HG03558 (cell line): Measurements from ENCODE around the gene EEF1G.
"Not testable (repeated sequence)": the region's sequence is repeated elsewhere in the genome, so short reads cannot be mapped to it uniquely, and the experiment has no call there.

ENCODE experiments used
- ATAC-seq: cut with Tn5 transposase; IDR thresholded peaks from one replicate; pipeline ENCODE4 v1.9.1; 2021; ENCODE audit warnings: moderate number of reproducible peaks; ENCODE audit not compliant: unreplicated experiment; ENCODE audit errors: extremely low read depth

Gene EEF1G

GRCh38 chr11:62573592-62574362 is at the start of gene EEF1G:
Gene EEF1G, minus strand, starts transcription at chr11:62573891. Its CDS starts 49 bp downstream, at chr11:62573842.
- ATAC-seq, result peak; percentile 57

- ATAC-seq, result no peak
These were observed 48.9 kb upstream of the EEF1G start for GRCh38 chr11:62622476-62623089.

- peak; percentile 79 for ATAC-seq
These were observed 48.1 kb upstream of the EEF1G start, which contains the start of gene B3GAT3 for GRCh38 chr11:62621567-62622470. Gene B3GAT3, minus strand, starts transcription at chr11:62621986. Its CDS starts 39 bp downstream, at chr11:62621947.

GRCh38 chr11:62621027-62621566 is 47.4 kb upstream of the EEF1G start:
- ATAC-seq, result no peak

- ATAC-seq, result not testable (repeated sequence)
These were observed 43.3 kb upstream of the EEF1G start for GRCh38 chr11:62616957-62617356.

GRCh38 chr11:62615521-62615920 is 41.8 kb upstream of the EEF1G start:
- ATAC-seq, result no peak

- no peak for ATAC-seq
These were observed 40.6 kb upstream of the EEF1G start for GRCh38 chr11:62614275-62614674.

- ATAC-seq, result no peak
These were observed 39.6 kb upstream of the EEF1G start for GRCh38 chr11:62613291-62613778.

GRCh38 chr11:62612366-62613290 is 38.9 kb upstream of the EEF1G start, which contains the start of the genes EML3 and ROM1:
Gene EML3, minus strand, starts transcription at chr11:62612775. Its CDS starts 318 bp downstream, at chr11:62612457.
Gene ROM1, plus strand, starts transcription at chr11:62613257. Its CDS starts 25 bp downstream, at chr11:62613282.
- ATAC-seq, result peak; percentile 33

GRCh38 chr11:62611705-62612365 is 38.1 kb upstream of the EEF1G start:
- ATAC-seq, result peak; percentile 10

GRCh38 chr11:62610814-62611704 is 37.4 kb upstream of the EEF1G start:
- ATAC-seq, result no peak

GRCh38 chr11:62610403-62610802 is 36.7 kb upstream of the EEF1G start:
- ATAC-seq, result no peak

- ATAC-seq, result no peak
These were observed 35.1 kb upstream of the EEF1G start for GRCh38 chr11:62608776-62609175.

GRCh38 chr11:62607714-62608113 is 34.0 kb upstream of the EEF1G start:
- no peak for ATAC-seq

GRCh38 chr11:62605902-62606301 is 32.2 kb upstream of the EEF1G start:
- no peak for ATAC-seq

GRCh38 chr11:62605467-62605866 is 31.8 kb upstream of the EEF1G start:
- ATAC-seq, result no peak

GRCh38 chr11:62604460-62605120 is 30.9 kb upstream of the EEF1G start:
- ATAC-seq, result no peak
